Nephron (organoid): Measurements from ENCODE around the gene FAM210A.
"Not testable (repeated sequence)": the region's sequence is repeated elsewhere in the genome, so short reads cannot be mapped to it uniquely, and the experiment has no call there.

Experiments used
- H3K27ac Mint-ChIP-seq, 3 experiments: 2 replicates each; pipeline ENCODE4 v1.8.0; 2020; ENCODE audit warnings: mixed read lengths in 3 of 3, mild to moderate bottlenecking in 2 of 3, moderate library complexity in 1 of 3
- H3K27me3 Mint-ChIP-seq: 2 replicates; pipeline ENCODE4 v1.8.0; 2021; ENCODE audit warnings: low read depth, mild to moderate bottlenecking, moderate library complexity, mixed read lengths
- H3K36me3 Mint-ChIP-seq: 2 replicates; pipeline ENCODE4 v1.8.0; 2020; ENCODE audit warnings: low read depth, mixed read lengths
- H3K4me1 Mint-ChIP-seq: 2 replicates; pipeline ENCODE4 v1.8.0; 2020; ENCODE audit warnings: mixed read lengths
- H3K4me3 Mint-ChIP-seq, 3 experiments: 2 replicates each; pipeline ENCODE4 v1.8.0; 2020; ENCODE audit warnings: mild to moderate bottlenecking in 3 of 3, mixed read lengths in 3 of 3, moderate library complexity in 2 of 3
- H3K9me3 Mint-ChIP-seq: 2 replicates; pipeline ENCODE4 v1.8.0; 2020; ENCODE audit warnings: mixed read lengths
- CTCF ChIP-seq, 3 experiments: fragments of 200-600 bp; sonication (generic); IDR thresholded peaks; one replicate each; pipeline ENCODE4 v1.5.0; 2021; ENCODE audit warnings: antibody characterized with exemption in 3 of 3; ENCODE audit not compliant: unreplicated experiment in 3 of 3

FAM210A gene

GRCh38 chr18:13700153-13700552, 26.2 kb downstream of the FAM210A start:
- Mint-ChIP-seq H3K36me3 (peaks cover 71% of the 10 kb centered on the region), H3K27ac (no peak overlapping the region), H3K27me3 (no peaks in the 10 kb centered on the region), H3K9me3 (peaks cover 59% of the 10 kb centered on the region), H3K4me3 (no peak overlapping the region), H3K4me1 (no peaks in the 10 kb centered on the region)
- no peak for TF ChIP-seq CTCF (IDR thresholded peaks at IDR 0.05; ENCODE audit: unreplicated experiment in 3 of 3)

- Mint-ChIP-seq H3K36me3 (peaks cover 58% of the 10 kb centered on the region), H3K4me3 (no peak overlapping the region), H3K27me3 (no peaks in the 10 kb centered on the region), H3K4me1 (no peaks in the 10 kb centered on the region), H3K9me3 (peaks cover 66% of the 10 kb centered on the region), H3K27ac (no peak overlapping the region)
- TF ChIP-seq CTCF (IDR thresholded peaks at IDR 0.05; ENCODE audit: unreplicated experiment in 3 of 3), result no peak
Measured at GRCh38 chr18:13696961-13697360, 29.4 kb downstream of the FAM210A start.

DNA sequence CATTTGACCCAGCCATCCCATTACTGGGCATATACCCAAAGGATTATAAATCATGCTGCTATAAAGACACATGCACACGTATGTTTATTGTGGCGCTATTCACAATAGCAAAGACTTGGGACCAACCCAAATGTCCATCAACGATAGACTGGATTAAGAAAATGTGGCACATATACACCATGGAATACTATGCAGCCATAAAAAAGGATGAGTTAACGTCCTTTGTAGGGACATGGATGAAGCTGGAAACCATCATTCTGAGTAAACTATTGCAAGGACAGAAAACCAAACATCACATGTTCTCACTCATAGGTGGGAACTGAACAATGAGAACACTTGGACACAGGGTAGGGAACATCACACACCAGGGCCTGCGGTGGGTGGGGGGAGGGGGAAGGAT, 31.0 kb downstream of the FAM210A start:
- Mint-ChIP-seq H3K36me3 (peaks cover 60% of the 10 kb centered on the region), H3K9me3 (peaks cover 68% of the 10 kb centered on the region)
- not testable (repeated sequence) for H3K27ac Mint-ChIP-seq, H3K4me1 Mint-ChIP-seq, H3K27me3 Mint-ChIP-seq, H3K4me3 Mint-ChIP-seq

DNA sequence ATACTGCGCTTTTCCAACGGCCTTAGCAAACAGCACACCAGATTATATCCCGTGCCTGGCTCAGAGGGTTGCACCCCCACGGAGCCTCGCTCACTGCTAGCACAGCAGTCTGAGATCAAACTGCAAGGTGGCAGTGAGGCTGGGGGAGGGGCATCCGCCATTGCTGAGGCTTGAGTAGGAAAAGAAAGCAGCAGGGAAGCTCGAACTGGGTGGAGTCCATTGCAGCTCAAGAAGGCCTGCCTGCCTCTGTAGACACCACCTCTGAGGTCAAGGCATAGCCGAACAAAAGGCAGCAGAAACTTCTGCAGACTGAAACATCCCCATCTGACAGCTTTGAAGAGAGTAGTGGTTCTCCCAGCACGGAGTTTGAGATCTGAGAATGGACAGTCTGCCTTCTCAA, 36.3 kb downstream of the FAM210A start:
- peaks cover 59% of the 10 kb centered on the region for H3K9me3 Mint-ChIP-seq
- H3K4me1 Mint-ChIP-seq, H3K27me3 Mint-ChIP-seq, H3K27ac Mint-ChIP-seq, H3K4me3 Mint-ChIP-seq: not testable (repeated sequence)
- peaks cover 46% of the 10 kb centered on the region for H3K36me3 Mint-ChIP-seq

GRCh38 chr18:13688191-13689136, 37.9 kb downstream of the FAM210A start:
- Mint-ChIP-seq H3K36me3 (peaks cover 45% of the 10 kb centered on the region), H3K4me1 (no peaks in the 10 kb centered on the region), H3K4me3 (no peak overlapping the region), H3K27me3 (no peaks in the 10 kb centered on the region), H3K9me3 (peaks cover 49% of the 10 kb centered on the region), H3K27ac (no peak overlapping the region)
- no peak for TF ChIP-seq CTCF (IDR thresholded peaks at IDR 0.05; ENCODE audit: unreplicated experiment in 3 of 3)

DNA sequence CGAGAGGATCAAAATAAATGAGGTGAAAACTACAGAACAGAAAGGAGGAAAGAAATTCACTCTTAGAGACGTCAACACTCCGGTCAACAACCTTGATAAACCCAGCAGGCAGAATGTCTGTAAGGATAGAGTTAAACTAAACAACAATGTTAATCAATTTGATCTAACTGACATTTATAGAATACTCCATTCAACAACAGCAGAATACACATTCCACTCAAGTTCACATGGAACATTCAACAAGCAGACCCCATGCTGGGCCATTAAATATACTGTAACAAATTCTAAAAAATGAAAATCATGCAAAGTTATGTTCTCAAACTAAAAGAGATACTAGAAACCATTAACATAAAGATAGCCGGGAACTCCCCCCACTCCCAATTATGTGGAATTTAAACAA, 41.8 kb downstream of the FAM210A start:
- Mint-ChIP-seq H3K4me3 (no peak overlapping the region), H3K27ac (no peak overlapping the region), H3K27me3 (no peaks in the 10 kb centered on the region), H3K36me3 (peaks cover 26% of the 10 kb centered on the region), H3K4me1 (no peaks in the 10 kb centered on the region), H3K9me3 (peaks cover 18% of the 10 kb centered on the region)
- TF ChIP-seq CTCF (IDR thresholded peaks at IDR 0.05; ENCODE audit: unreplicated experiment in 3 of 3), result no peak

- no peaks in the 10 kb centered on the region for H3K9me3 Mint-ChIP-seq
- no peaks in the 10 kb centered on the region for H3K27me3 Mint-ChIP-seq
- no peak overlapping the region for H3K27ac Mint-ChIP-seq
- no peak overlapping the region for H3K4me3 Mint-ChIP-seq
- H3K36me3 Mint-ChIP-seq, result peaks cover 10% of the 10 kb centered on the region
- TF ChIP-seq CTCF (IDR thresholded peaks at IDR 0.05; ENCODE audit: unreplicated experiment in 3 of 3), result no peak
- peaks cover 7% of the 10 kb centered on the region for H3K4me1 Mint-ChIP-seq
Measured at GRCh38 chr18:13681701-13682100, 44.7 kb downstream of the FAM210A start.
